GM18858 (cell line): ENCODE data around the gene CES2.
A peak's percentile ranks its signal among the peaks of the same experiment; 100 is the strongest.
"Not testable (repeated sequence)": the region's sequence is repeated elsewhere in the genome, so short reads cannot be mapped to it uniquely, and the experiment has no call there.

Experiments
- ATAC-seq: cut with Tn5 transposase; IDR thresholded peaks from one replicate; pipeline ENCODE4 v1.9.1; 2021; ENCODE audit not compliant: unreplicated experiment

The CES2 gene

DNA sequence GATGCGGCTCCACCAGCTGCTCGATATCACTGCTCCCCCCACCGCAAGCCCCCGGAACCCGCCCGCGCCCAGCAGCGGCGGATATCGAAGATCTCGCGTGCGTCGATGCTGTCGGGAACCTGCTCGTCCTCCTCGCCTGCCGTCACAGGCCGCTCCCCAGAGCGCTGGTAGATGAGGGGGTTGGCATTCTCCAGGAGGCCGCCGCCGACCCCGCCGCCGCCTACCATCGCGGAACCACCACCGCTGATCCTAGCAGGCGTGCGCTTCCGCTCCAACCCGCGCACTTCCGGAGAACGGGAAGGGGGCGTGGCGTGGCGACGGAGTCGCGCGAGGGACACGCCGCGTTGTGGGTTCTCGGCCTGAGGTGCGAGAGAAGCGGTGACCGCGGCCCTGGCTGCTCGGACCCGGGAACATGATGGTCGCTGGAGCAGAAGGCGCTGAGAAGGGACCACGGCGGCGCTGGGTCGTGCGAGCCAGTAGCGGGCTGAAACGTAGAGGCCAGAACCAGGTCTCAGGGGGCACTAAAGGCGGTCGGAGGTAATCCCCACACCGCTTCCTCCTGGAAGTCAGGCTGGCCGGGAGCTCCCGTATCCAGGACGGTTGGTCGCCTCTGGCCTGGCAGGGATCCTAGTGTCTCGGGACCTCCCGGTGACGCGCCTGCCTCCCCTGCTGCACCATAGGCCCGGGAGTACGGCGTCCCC is 1.0 kb upstream of the CES2 start, which contains the start of gene CIAO2B:
Gene CIAO2B, minus strand, starts transcription at position 265 of the 701 bp plus-strand sequence. Its CDS starts 38 bp downstream, at position 227.
- ATAC-seq, result peak; percentile 50

DNA sequence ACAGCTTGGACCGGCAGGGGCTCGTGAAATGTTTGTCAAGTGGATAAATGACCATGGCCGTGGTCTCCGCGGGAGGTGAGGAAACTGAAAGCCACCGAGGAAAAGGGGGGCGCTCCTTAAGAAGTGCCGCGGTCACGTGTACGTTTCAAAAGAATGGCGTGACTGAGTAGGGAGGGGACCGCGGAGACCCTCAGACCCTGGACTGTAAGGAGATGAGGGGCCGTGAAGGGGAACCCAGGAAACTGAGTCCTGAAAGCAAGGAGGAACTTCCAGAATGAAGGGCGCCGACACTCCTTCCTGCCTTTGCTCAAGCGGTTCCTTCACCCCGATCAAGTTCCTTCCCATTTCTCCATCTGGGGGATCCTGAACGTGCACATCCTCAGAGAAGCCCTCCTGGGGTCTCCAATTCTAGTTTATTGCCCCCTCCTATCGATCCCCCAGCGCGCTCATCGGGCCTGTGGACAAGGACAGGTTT is 440 bp upstream of the CES2 start:
- ATAC-seq, result not testable (repeated sequence)

DNA sequence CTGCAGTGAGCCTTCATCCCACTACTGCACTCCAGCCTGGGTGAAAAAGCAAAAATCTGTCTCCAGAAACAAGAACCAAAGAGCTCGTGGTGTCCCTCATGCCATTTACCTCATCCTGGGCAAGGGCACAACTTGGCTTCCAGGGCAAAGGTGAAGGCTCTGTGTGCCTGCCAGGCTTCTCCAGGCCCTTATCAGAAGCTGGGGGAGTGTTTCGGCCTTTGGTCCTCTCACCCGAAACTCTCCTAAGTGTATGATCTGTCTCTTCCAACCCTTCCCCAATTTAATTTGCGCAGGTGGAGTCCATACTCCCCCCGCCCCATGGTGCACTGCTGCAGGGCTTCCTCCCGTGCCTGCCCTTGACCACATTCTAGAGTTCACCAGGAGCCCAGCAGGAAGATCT is 1.1 kb downstream of the CES2 start:
- ATAC-seq, result no peak

DNA sequence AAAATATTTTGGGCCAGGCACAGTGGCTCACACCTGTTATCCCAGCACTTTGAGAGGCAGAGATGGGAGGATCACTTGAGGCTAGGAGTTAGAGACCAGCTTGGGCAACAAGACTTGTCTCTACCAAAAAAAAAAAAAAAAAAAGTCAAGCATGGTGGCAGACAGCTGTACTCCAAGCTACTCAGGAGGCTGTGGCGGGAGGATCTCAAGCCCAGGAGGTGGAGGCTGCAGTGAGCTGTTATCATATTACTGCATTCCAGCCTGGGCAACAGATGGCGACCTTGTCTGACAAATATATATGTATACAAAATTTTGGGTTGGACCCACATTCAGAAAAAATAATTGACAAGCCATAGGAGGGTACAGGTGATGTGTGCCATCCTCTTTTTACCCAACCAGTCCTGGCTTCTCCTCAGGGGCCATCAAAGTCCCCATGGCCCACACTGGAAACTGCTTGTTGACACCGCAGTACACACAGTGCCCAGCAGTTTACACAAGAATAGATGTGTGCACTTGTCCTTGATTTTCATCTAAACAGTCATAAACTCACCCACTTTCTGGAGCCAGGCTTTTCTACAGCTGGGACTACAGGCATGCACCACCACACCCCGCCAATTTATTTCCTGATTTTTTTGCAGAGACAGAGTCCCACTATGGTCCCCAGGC is 1.7 kb downstream of the CES2 start:
- ATAC-seq, result no peak

DNA sequence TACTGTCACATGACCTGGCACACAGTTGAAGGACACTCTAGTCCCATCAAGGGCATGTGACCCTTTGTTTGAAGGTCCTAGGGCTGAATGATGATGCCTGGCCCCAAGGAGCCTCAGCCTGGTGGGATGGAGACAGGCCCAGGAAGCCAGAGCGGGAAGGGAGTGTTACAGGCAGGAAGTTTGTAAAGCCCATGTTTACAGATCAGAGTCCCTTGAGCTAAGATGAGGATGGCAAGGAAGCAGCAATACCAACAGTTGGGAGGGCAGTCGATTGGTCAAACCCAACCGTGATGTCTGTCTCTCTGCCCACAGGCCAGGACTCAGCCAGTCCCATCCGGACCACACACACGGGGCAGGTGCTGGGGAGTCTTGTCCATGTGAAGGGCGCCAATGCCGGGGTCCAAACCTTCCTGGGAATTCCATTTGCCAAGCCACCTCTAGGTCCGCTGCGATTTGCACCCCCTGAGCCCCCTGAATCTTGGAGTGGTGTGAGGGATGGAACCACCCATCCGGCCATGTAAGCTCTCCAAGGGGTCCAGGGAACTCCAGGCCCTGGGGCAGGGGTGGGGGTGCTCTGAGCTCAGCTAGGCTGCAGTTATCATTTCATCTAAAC is 2.5 kb downstream of the CES2 start:
- no peak for ATAC-seq

DNA sequence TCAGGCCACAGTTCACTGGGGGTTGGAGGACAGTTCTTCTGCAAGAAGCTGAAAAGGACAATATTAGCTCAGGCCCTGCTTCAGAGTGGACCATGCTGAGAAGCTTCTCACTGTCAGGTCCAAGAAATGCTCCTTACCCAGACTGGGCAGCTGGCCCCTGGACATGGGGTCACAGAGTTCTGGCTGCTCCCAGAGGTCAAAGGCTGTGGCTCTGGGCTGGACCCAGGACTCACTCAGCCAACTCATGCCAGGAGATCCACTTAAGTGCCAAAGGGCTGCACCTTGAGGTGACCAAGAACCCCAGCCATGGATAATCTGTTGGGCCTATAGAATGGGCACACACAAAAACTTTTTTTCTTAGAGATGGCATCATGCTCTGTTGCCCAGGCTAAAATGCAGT is 4.0 kb downstream of the CES2 start:
- ATAC-seq, result no peak

DNA sequence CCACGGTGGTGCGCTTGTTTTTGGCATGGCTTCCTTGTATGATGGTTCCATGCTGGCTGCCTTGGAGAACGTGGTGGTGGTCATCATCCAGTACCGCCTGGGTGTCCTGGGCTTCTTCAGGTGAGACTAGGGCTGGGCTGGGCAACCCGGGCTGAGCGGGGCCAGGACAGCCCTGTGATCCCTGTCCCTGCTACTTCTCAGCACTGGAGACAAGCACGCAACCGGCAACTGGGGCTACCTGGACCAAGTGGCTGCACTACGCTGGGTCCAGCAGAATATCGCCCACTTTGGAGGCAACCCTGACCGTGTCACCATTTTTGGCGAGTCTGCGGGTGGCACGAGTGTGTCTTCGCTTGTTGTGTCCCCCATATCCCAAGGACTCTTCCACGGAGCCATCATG is 4.9 kb downstream of the CES2 start:
- ATAC-seq, result no peak

DNA sequence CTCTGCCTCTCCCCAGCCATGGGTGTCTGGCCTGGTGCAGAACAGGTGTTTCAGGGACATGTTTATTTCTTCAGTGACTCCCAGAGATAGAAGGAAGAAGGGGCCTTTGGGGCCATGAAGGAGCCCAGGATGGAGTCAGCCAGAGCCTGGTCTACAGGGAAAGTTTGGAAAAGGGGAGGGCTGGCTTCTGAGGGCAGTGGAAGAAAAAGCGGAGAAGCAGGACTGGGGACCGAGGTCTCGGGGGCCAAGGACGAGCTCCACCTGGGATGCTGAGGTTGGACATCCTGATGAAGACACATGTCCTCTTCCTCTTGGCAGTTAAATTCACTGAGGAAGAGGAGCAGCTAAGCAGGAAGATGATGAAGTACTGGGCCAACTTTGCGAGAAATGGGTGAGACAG is 7.7 kb downstream of the CES2 start:
- no peak for ATAC-seq

DNA sequence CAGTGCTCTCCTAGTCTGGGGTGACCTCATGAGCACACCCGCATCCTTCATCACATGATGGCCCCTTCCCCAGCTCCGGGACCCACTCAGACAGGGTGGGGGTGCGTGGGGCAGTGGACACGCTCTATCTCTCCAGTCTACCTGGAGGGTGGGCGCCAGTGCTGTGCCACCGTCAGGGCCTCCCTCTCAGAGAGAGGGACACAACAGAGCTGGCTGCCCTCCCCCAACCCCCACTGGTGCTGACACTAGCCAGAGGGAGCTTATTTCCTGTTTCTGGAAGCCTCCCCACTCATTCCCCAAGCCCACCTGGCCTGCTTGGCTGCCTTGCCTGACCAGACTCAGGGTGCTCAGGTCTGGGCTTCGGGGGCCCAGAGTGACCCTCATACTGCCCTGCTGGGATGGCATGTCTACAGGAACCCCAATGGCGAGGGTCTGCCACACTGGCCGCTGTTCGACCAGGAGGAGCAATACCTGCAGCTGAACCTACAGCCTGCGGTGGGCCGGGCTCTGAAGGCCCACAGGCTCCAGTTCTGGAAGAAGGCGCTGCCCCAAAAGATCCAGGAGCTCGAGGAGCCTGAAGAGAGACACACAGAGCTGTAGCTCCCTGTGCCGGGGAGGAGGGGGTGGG is 8.2 kb downstream of the CES2 start:
- ATAC-seq, result no peak

DNA sequence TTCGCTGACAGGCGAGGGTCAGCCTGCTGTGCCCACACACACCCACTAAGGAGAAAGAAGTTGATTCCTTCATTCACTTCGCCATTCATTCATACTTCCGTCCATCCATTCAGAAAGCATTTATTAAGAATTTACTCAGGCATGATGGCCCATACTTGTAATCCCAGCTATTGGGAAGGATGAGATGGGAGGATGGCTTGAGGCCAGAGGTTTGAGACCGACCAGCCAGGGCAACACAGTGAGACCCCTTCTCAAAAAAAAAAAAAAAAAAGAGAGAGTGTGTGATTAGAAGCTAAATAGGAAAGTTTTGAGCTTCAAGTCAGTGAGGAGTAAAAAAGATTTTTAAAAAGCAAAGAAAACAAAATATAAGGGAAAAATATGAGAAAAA is 8.7 kb downstream of the CES2 start:
- ATAC-seq, result no peak

DNA sequence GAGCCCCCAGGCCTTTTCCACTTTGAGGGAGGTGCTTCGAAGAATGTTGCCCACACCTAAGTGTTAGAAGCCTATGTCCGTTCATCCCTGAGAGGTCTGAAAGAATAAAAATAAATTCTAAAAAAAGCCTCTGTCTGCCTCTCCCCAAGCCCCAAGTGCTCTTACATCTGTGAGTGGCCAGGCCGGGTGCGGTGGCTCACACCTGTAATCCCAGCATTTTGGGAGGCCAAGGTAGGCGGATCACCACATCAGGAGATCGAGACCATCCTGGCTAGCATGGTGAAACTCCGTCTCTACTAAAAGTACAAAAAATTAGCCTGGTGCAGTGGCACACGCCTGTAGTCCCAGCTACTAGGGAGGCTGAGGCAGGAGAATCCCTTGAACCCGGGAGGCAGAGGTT is 9.7 kb downstream of the CES2 start:
- ATAC-seq, result not testable (repeated sequence)

DNA sequence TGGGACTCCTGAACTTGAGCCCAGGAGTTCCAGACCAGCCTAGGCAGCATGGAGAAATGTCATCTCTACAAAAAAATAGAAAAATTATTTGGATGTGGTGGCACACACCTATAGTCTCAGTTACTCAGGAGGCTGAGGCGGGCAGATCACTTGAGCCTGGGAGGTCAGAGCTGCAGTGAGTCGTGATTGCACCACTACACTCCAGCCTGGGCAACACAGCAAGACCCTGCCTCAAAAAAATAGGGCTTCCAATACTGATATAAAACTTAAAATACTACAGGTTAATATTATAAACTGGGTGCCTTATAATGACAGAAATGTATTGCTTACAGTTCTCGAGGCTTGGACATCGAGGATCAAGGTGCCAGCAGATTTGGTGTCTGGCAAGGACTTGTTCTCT is 10.6 kb downstream of the CES2 start:
- ATAC-seq, result no peak

DNA sequence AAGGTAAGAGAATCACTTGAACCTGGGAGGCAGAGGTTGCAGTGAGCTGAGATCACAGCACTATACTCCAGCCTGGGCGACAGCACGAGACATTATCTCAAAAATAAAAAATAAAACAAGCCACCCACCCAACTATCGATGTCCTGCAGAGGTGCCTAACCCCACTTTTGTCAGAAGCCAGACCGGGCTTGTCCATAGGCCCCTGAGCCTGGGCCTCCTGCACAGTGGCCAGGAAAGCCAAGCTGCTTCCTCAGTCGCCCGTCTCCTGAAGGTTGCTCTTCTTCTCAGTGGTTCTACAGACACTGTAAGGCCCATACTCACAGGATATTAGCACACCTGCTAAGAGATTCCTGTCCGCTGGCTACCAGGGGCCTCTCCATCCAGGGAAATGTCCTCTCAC is 11.2 kb downstream of the CES2 start:
- no peak for ATAC-seq

DNA sequence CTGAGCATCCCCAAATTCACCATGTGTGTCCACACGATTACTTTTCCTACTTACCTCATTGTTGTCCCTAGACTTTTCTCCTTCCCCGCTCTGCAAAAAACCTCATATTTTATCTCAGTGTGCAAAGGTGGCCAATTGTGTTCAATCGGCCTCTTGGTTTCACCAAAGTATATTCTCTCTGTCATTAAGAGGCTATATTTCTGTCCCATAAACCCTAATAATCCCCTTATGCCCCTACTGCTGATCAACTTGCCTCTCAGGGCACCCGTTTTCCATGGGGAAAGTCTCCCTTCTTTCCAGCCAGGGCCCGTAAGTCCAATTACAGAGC is 11.6 kb downstream of the CES2 start:
- no peak for ATAC-seq

DNA sequence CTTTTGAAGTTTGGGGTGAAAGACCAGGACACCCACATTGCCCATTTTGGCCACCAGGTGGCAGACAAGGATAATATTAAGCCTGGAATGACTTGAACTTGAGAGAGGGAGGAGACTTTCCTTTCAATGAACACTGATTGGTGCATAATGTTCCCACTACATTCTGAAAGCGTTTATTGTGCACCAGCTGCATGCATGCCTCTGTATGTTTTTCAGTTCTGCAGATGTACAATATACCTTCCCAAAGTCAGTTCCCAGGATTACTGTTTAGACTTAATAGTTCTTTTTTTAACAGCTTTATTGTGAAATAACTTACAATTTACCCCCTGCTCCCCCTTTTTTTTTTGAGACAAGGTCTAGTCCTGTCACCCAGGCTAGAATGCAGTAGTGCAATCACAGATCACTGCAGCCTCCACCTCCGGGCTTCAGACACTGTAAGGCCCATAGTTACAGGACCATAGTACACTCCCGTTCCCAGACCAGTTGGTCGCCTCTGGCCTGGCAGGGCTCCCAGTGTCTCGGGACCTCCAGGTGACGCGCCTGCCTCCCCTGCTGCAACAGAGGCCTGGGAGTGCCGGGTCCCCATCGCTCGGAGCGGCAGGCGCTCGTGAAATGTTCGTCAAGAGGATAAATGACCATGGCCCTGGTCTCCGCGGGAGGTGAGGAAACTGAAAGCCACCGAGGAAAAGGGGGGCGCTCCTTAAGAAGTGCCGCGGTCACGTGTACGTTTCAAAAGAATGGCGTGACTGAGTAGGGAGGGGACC is 12.2 kb downstream of the CES2 start:
- peak; percentile 62 for ATAC-seq

DNA sequence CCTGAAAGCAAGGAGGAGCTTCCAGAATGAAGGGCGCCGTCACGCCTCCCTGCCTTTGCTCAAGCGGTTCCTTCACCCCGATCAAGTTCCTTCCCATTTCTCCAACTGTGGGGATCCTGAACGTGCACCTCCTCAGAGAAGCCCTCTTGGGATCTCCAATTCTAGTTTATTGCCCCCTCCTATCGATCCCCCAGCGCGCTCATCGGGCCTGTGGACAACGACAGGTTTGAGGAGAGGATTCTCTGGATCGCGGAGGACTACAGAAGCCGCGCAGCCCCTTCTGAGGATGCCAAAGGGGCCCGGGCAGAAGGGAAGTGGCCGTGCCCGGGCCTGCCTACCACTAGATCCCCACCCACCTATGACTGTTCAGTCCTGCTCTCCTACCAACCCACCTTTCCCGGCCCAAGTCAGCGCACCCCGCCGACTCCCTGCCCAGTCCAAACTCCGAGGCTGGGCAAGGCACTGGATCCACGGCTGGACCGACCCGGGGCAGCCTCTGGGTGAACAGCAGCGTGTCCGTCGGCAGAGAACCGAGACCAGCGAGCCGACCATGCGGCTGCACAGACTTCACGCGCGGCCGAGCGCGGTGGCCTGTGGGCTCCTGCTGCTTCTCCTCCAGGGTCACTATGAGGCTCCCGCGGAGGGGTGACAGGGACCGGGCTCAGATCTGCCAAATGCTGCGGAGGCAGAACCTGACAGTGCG is 13.0 kb downstream of the CES2 start:
- ATAC-seq, result no peak

DNA sequence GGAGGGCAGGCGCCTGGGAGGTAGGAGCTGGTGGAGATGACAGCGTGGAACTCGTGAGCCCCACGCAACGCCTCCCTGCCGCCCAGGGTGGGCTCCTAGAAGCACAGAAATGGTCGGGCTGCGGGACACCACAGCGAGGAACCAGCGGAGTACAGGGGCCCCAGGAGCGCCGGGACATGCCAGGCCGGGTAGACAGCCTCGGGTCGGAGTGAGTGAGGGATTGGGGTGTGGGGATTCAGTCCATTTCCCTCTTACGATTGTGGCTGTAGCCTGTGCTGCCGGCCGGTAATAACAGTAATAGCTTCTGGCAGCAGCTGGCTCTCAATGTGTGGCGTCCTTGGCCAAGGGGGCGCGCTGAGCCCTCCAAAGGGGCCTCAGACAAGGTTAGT is 13.5 kb downstream of the CES2 start:
- no peak for ATAC-seq

DNA sequence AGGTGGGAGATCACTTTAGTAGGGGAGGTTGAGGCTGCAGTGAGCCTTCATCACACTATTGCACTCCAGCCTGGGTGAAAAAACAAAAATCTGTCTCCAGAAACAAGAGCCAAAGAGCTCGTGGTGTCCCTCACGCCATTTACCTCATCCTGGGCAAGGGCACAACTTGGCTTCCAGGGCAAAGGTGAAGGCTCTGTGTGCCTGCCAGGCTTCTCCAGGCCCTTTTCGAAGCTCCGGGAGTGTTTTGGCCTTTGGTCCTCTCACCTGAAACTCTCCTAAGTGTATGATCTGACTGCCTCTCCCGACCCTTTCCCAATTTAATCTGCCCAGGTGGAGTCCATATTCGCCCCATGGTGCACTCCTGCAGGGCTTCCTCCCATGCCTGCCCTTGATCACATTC is 14.2 kb downstream of the CES2 start:
- no peak for ATAC-seq

DNA sequence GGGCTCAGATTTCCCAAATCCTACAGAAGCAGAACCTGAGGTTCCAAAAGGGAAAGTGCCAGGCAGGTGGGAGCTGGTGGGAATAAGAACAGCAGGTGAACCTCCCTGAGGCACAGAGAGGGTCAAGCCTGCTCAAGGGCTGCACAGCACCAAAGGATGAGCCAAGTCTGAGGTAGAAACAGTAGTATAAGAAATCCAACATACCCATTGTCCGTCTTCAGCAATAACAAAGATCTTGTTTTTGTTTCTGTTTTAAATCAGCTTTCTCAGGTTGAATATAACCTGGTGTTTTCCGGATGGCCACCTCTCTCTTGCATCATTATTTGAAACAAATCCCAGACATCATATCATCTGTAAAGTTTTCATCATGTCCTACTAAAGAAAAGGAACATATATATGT is 15.1 kb downstream of the CES2 start:
- ATAC-seq, result no peak

DNA sequence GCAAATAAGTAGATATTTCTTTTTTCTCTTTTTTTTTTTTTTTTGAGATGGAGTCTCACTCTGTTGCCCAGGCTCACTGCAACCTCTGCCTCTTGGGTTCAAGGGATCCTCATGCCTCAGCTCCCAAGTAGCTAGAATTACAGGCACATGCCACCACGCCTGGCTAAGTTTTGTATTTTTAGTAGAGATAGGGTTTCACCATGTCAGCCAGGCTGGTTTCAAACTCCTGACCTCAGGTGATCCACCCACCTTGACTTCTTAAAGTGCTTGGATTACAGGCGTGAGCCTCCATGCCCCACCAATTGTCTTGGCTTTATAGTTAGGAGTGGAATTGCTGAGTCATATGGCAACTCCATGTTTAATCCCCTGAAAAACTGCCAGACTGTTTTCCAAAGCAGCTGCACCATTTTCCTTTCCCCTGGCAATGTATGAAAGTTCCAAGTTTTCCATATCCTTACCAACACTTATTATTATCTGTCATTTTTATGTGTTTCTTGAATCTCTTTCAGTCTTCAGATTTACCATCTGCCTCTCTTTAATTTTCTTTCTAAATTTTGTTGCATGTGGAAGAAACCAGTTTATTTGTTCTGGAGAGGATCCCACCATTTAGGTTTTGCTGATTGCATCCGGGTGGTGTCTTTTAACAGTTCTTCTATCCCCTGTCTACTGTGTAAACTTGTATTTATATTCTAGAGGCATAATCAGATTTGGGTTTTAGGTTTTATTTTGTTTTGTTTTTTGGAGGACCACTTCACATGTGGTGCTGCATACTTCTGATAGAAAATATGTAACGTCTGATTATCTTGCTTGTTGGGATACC is 15.9 kb downstream of the CES2 start:
- ATAC-seq, result no peak
